Breast epithelium (tissue), 4 donors: Measurements from ENCODE around the gene INIP. TPM values are rescaled to one million over a fixed set of nuclear protein-coding genes. Genes with fewer than 3 reads are reported as not detected.

Experiments
- DNase-seq, 2 donors: peaks; one replicate each; pipeline ENCODE4 v3.0.0-alpha.2; 2019; ENCODE audit warnings: low spot score in 2 of 2
- H3K27ac ChIP-seq, 2 donors: fragments of 200-600 bp; sonication (generic) in 1 of 2; one replicate each; pipeline ENCODE4 v1.5.1; 2016 to 2019; ENCODE audit warnings: mild to moderate bottlenecking in 1 of 2
- H3K27me3 ChIP-seq, 2 donors: fragments of 200-600 bp; sonication (generic) in 1 of 2; one replicate each; pipeline versions ENCODE4 v1.5.1 to v1.6.0; 2017 to 2019; ENCODE audit warnings: control low read depth in 1 of 2, mild to moderate bottlenecking in 1 of 2
- H3K36me3 ChIP-seq: fragments of 200-600 bp; one replicate; pipeline ENCODE4 v1.5.1; 2019
- H3K4me1 ChIP-seq, 2 donors: fragments of 200-600 bp; sonication (generic); one replicate each; pipeline ENCODE4 v1.5.1; 2016 to 2019; ENCODE audit warnings: control low read depth in 1 of 2
- H3K4me3 ChIP-seq, 3 donors: fragments of 200-600 bp; sonication (generic); 1 replicate in 2 of 3; 2 replicates in 1 of 3; pipeline ENCODE4 v1.5.1; 2016 to 2019; ENCODE audit warnings: mild to moderate bottlenecking in 3 of 3, moderate library complexity in 2 of 3
- H3K9me3 ChIP-seq, 2 donors: fragments of 200-600 bp; sonication (generic) in 1 of 2; one replicate each; pipeline ENCODE4 v1.5.1; 2016 to 2019; ENCODE audit warnings: control low read depth in 1 of 2
- CTCF ChIP-seq, 3 donors: fragments of 450-650 bp; IDR thresholded peaks; one replicate each; pipeline ENCODE4 v1.5.1; 2016 to 2017; ENCODE audit warnings: antibody characterized with exemption in 3 of 3, mild to moderate bottlenecking in 3 of 3, moderate library complexity in 3 of 3
- POLR2A ChIP-seq: fragments of 450-650 bp; IDR thresholded peaks from one replicate; pipeline ENCODE4 v1.6.1; 2016; ENCODE audit warnings: antibody characterized with exemption, mild to moderate bottlenecking, moderate library complexity
- POLR2AphosphoS5 ChIP-seq, 3 donors: sonication (generic); formaldehyde crosslinking; IDR thresholded peaks; one replicate each; pipeline ENCODE4 v1.6.1; 2017; ENCODE audit warnings: antibody characterized with exemption in 3 of 3
- intact Hi-C: fragments of 100-400 bp; cut with DNase I; formaldehyde crosslinking; loops from one replicate; pipeline ENCODE4 v1.15.1; 2023; ENCODE audit warnings: low total_unique reads
- total RNA-seq, 3 donors: library from RNA; depleted of rRNA; stranded (reverse); fragments of >200 nt; gene quantifications; one replicate each; pipeline ENCODE4 v1.1.0, GENCODE V29; 2016

INIP gene
- total RNA-seq, 3 donors from 2014 or later, result 21.0 to 25.6 (median 21.9) TPM

- no peak overlapping the region for H3K4me3 ChIP-seq
- H3K9me3 ChIP-seq, result no peaks in the 10 kb centered on the region
- intact Hi-C loops, result no loop called here
- no peak overlapping the region for H3K27ac ChIP-seq
- no peaks in the 10 kb centered on the region for H3K36me3 ChIP-seq
- H3K4me1 ChIP-seq, result peaks cover 0 to 5% of the 10 kb centered on the region in 2 donors
- TF ChIP-seq POLR2A, result no peak
- TF ChIP-seq POLR2AphosphoS5 (IDR thresholded peaks at IDR 0.05), result no peak
- TF ChIP-seq CTCF (IDR thresholded peaks at IDR 0.05), result no peak
- no peak for DNase-seq
- H3K27me3 ChIP-seq, result no peaks in the 10 kb centered on the region
Observed at GRCh38 chr9:112757282-112757883, 39.5 kb upstream of the INIP start.

- peak in 1 of 2 donors; percentile 20 for DNase-seq
- intact Hi-C loops, result no loop called here
- peak overlapping the region; percentile 59 to 71 for H3K27ac ChIP-seq
- no peaks in the 10 kb centered on the region for H3K9me3 ChIP-seq
- H3K36me3 ChIP-seq, result no peaks in the 10 kb centered on the region
- peaks cover 0 to 5% of the 10 kb centered on the region in 2 donors for H3K4me1 ChIP-seq
- H3K4me3 ChIP-seq, result no peak overlapping the region
- TF ChIP-seq POLR2A (no peak), POLR2AphosphoS5 (IDR thresholded peaks at IDR 0.05) (no peak), CTCF (IDR thresholded peaks at IDR 0.05) (no peak)
- no peaks in the 10 kb centered on the region for H3K27me3 ChIP-seq
Observed at GRCh38 chr9:112755675-112756074, 37.8 kb upstream of the INIP start.

- Histone ChIP-seq H3K27me3 (no peaks in the 10 kb centered on the region), H3K4me3 (no peak overlapping the region), H3K4me1 (peaks cover 0 to 5% of the 10 kb centered on the region in 2 donors), H3K27ac (peak overlapping the region; percentile 59 to 71), H3K36me3 (no peaks in the 10 kb centered on the region), H3K9me3 (no peaks in the 10 kb centered on the region)
- no peak for DNase-seq
- TF ChIP-seq CTCF (IDR thresholded peaks at IDR 0.05), result no peak
- no peak for TF ChIP-seq POLR2AphosphoS5 (IDR thresholded peaks at IDR 0.05)
- TF ChIP-seq POLR2A, result no peak
- intact Hi-C loops, result no loop called here
Observed at GRCh38 chr9:112755016-112755427, 37.1 kb upstream of the INIP start.

GRCh38 chr9:112754578-112754977 lies 36.7 kb upstream of the INIP start:
- Histone ChIP-seq H3K9me3 (no peaks in the 10 kb centered on the region), H3K4me3 (no peak overlapping the region), H3K27ac (peak overlapping the region; percentile 59 to 71), H3K4me1 (peaks cover 0 to 5% of the 10 kb centered on the region in 2 donors), H3K36me3 (no peaks in the 10 kb centered on the region), H3K27me3 (no peaks in the 10 kb centered on the region)
- no peak for DNase-seq
- intact Hi-C loops, result no loop called here
- no peak for TF ChIP-seq POLR2A
- TF ChIP-seq POLR2AphosphoS5 (IDR thresholded peaks at IDR 0.05), result no peak
- no peak for TF ChIP-seq CTCF (IDR thresholded peaks at IDR 0.05)

- intact Hi-C loops, result no loop called here
- Histone ChIP-seq H3K27ac (peak overlapping the region in 1 of 2 donors; percentile 71), H3K27me3 (no peaks in the 10 kb centered on the region), H3K4me1 (peaks cover 0 to 5% of the 10 kb centered on the region in 2 donors), H3K9me3 (no peaks in the 10 kb centered on the region), H3K36me3 (no peaks in the 10 kb centered on the region), H3K4me3 (no peak overlapping the region)
- DNase-seq, result no peak
- TF ChIP-seq CTCF (IDR thresholded peaks at IDR 0.05) (no peak), POLR2A (no peak), POLR2AphosphoS5 (IDR thresholded peaks at IDR 0.05) (no peak)
Observed at GRCh38 chr9:112753725-112754124, 35.8 kb upstream of the INIP start.
